K562 (cell line): Measurements from ENCODE around the gene TRIOBP. TPM values are rescaled to one million over a fixed set of nuclear protein-coding genes. Genes with fewer than 3 reads are reported as not detected.

Source experiments
- ATAC-seq: fragments of 200-7000 bp; cut with Tn5 transposase; 3 replicates; pipeline ENCODE4 v1.9.1; 2020; ENCODE audit warnings: moderate library complexity
- BruUV-seq: library from RNA; stranded (reverse); fragments of 400-500 nt; replicated peaks from 2 replicates; lab custom pipeline; 2021; lab: Mats Ljungman, UMichigan
- CTCF ChIA-PET: fragments of 300-600 bp; formaldehyde crosslinking; extraction: SDS; loops from one replicate; lab custom pipeline; 2021; ENCODE audit warnings: low intra/inter-chr PET ratio; lab: Yijun Ruan, JAX
- POLR2A ChIA-PET: fragments of 300-600, 350-650 bp; sonication (Branson Sonifier 250); formaldehyde crosslinking; extraction: SDS; loops from one replicate; lab custom pipeline; 2021; ENCODE audit warnings: antibody characterized with exemption, inconsistent platforms; lab: Yijun Ruan, JAX
- DNase-seq, 4 experiments: peaks; one replicate each; pipeline versions ENCODE4 v3.0.0 to v3.0.0-alpha.2; 2011 to 2018; ENCODE audit warnings: low spot score in 3 of 4, mixed read lengths in 3 of 4; ENCODE audit errors: extremely low read depth in 1 of 4
- FAIRE-seq: peaks from 2 replicates; lab custom pipeline; 2011; peaks lifted over from hg19 to GRCh38; lab: Jason Lieb, UNC
- H2AFZ ChIP-seq: 2 replicates; pipeline ENCODE4 v1.6.0; 2011; ENCODE audit warnings: low read depth, low read length, control low read depth, inconsistent platforms
- H3K27ac ChIP-seq: fragments of 200-600 bp; 3 replicates; pipeline ENCODE4 v1.8.0; 2011; ENCODE audit warnings: low read depth, mild to moderate bottlenecking, control low read depth, inconsistent platforms, low read length, moderate library complexity, mixed read lengths; ENCODE audit errors: extremely low read depth
- H3K27me3 ChIP-seq, 2 experiments: fragments of 300-600 bp in 1 of 2; 2 replicates in 1 of 2; 3 replicates in 1 of 2; pipeline versions ENCODE4 v1.6.0 to v1.8.0; 2011; ENCODE audit warnings: inconsistent platforms in 2 of 2, low read length in 2 of 2, mild to moderate bottlenecking in 1 of 2, mixed read lengths in 1 of 2, moderate library complexity in 1 of 2; ENCODE audit not compliant: control insufficient read depth in 2 of 2, insufficient read depth in 2 of 2
- H3K36me3 ChIP-seq: fragments of 300-600 bp; 3 replicates; pipeline ENCODE4 v1.8.0; 2011; ENCODE audit warnings: mild to moderate bottlenecking, low read length, inconsistent platforms; ENCODE audit not compliant: control insufficient read depth, insufficient read depth
- H3K4me1 ChIP-seq, 2 experiments: fragments of 200-600 bp in 1 of 2; replicated peaks in 1 of 2; 2 replicates in 1 of 2; 3 replicates in 1 of 2; pipeline versions ENCODE4 v1.5.1 to v1.8.0; 2011; ENCODE audit warnings: inconsistent platforms in 2 of 2, low read length in 2 of 2, mild to moderate bottlenecking in 1 of 2, mixed read lengths in 1 of 2, moderate library complexity in 1 of 2; ENCODE audit not compliant: control insufficient read depth in 2 of 2, insufficient read depth in 2 of 2
- H3K4me2 ChIP-seq: 2 replicates; pipeline ENCODE4 v1.6.1; 2011; ENCODE audit warnings: low read length, control low read depth, inconsistent platforms, mixed read lengths; ENCODE audit not compliant: insufficient read depth
- H3K4me3 ChIP-seq: fragments of 200-600 bp; sonication (generic), shearing (Covaris generic); 2 replicates; pipeline ENCODE4 v1.5.1; 2016; ENCODE audit warnings: control low read depth, inconsistent platforms
- H3K79me2 ChIP-seq: fragments of 200-600 bp; 3 replicates; pipeline ENCODE4 v1.8.0; 2011; ENCODE audit warnings: low read length, inconsistent platforms; ENCODE audit not compliant: control insufficient read depth, insufficient read depth
- H3K9ac ChIP-seq, 2 experiments: 2 replicates each; pipeline versions ENCODE4 v1.6.0 to v1.6.1; 2011; ENCODE audit warnings: low read depth in 2 of 2, low read length in 2 of 2, control low read depth in 1 of 2, inconsistent platforms in 1 of 2, mild to moderate bottlenecking in 1 of 2, mixed read lengths in 1 of 2; ENCODE audit not compliant: insufficient read depth in 1 of 2
- H3K9me1 ChIP-seq: one replicate; pipeline ENCODE4 v1.6.0; 2011; ENCODE audit warnings: inconsistent platforms, mild to moderate bottlenecking, low read length, moderate library complexity; ENCODE audit not compliant: control insufficient read depth, insufficient read depth
- H3K9me3 ChIP-seq: replicated peaks from 2 replicates; pipeline ENCODE4 v1.5.1; 2011; ENCODE audit warnings: low read depth, low read length, inconsistent platforms; ENCODE audit not compliant: control insufficient read depth, insufficient read depth
- H4K20me1 ChIP-seq: replicated peaks from 2 replicates; pipeline ENCODE4 v1.6.1; 2011; ENCODE audit warnings: low read length, inconsistent platforms, mixed read lengths; ENCODE audit not compliant: control insufficient read depth, insufficient read depth
- BACH1 ChIP-seq: fragments of 200-800 bp; sonication (Bioruptor generic); IDR thresholded peaks from 2 replicates; pipeline ENCODE4 v1.6.1; 2016; ENCODE audit warnings: missing genetic modification characterization, missing compliant biosample characterization
- BRD4 ChIP-seq: fragments of 200-600 bp; sonication (generic); IDR thresholded peaks from 2 replicates; pipeline ENCODE4 v1.6.1; 2017; ENCODE audit warnings: inconsistent platforms
- CEBPB ChIP-seq: fragments of 450-650 bp; IDR thresholded peaks from 2 replicates; pipeline ENCODE4 v1.6.1; 2016; ENCODE audit warnings: missing genetic modification characterization, missing compliant biosample characterization
- JUNB ChIP-seq: fragments of 450-650 bp; formaldehyde crosslinking; conservative IDR thresholded peaks from 2 replicates; pipeline ENCODE4 v1.4.0; 2020; ENCODE audit warnings: mild to moderate bottlenecking
- L3MBTL2 ChIP-seq: fragments of 450-650 bp; IDR thresholded peaks from 2 replicates; pipeline ENCODE4 v1.6.1; 2016; ENCODE audit warnings: mild to moderate bottlenecking, moderate library complexity
- MBD2 ChIP-seq: sonication (generic); IDR thresholded peaks from 2 replicates; pipeline ENCODE4 v1.6.1; 2016; ENCODE audit warnings: low read depth, borderline replicate concordance
- PHF20 ChIP-seq: fragments of 450-650 bp; IDR thresholded peaks from 2 replicates; pipeline ENCODE4 v1.6.1; 2018; ENCODE audit not compliant: partially characterized antibody
- PURB ChIP-seq: sonication (generic); formaldehyde crosslinking; IDR thresholded peaks from 2 replicates; pipeline ENCODE4 v1.9.0; 2021; ENCODE audit warnings: low read depth, mild to moderate bottlenecking, missing genetic modification reagents
- RFX5 ChIP-seq: IDR thresholded peaks from 2 replicates; pipeline ENCODE4 v1.6.1; 2011; ENCODE audit warnings: low read depth, mild to moderate bottlenecking, improper control_type of control experiment, low read length
- SIX5 ChIP-seq, 2 experiments: IDR thresholded peaks; 2 replicates each; pipeline ENCODE4 v1.6.1; 2011; ENCODE audit warnings: low read length in 2 of 2, borderline replicate concordance in 1 of 2, low read depth in 1 of 2, mild to moderate bottlenecking in 1 of 2, moderate library complexity in 1 of 2; ENCODE audit not compliant: insufficient read depth in 1 of 2
- SREBF2 ChIP-seq: sonication (generic); formaldehyde crosslinking; IDR thresholded peaks from 2 replicates; pipeline ENCODE4 v1.4.0; 2020; ENCODE audit warnings: mild to moderate bottlenecking, missing genetic modification reagents
- SRSF7 ChIP-seq: fragments of 200-400 bp; formaldehyde crosslinking; optimal IDR thresholded peaks from 2 replicates; pipeline ENCODE3; 2017; ENCODE audit warnings: mild to moderate bottlenecking, low read depth, low read length
- STAT5A ChIP-seq: IDR thresholded peaks from 2 replicates; pipeline ENCODE4 v1.6.1; 2012; ENCODE audit warnings: low read length, inconsistent platforms, borderline replicate concordance
- TARDBP ChIP-seq: fragments of 450-650 bp; IDR thresholded peaks from 2 replicates; pipeline ENCODE4 v1.6.1; 2016
- TCF3 ChIP-seq: sonication (generic); formaldehyde crosslinking; IDR thresholded peaks from 2 replicates; pipeline ENCODE4 v1.4.0; 2020; ENCODE audit warnings: mild to moderate bottlenecking, missing genetic modification reagents
- TRIM25 ChIP-seq: fragments of 450-650 bp; IDR thresholded peaks from 2 replicates; pipeline ENCODE4 v1.7.0; 2016; ENCODE audit warnings: borderline replicate concordance
- ZNF431 ChIP-seq: sonication (generic); formaldehyde crosslinking; IDR thresholded peaks from 2 replicates; pipeline ENCODE4 v1.8.0; 2022; ENCODE audit warnings: mild to moderate bottlenecking, missing genetic modification reagents
- ZNF764 ChIP-seq: fragments of 250-450 bp; sonication (Bioruptor Pico); IDR thresholded peaks from 2 replicates; pipeline ENCODE4 v1.4.0; 2020; ENCODE audit warnings: low read depth, mild to moderate bottlenecking, moderate library complexity
- WGBS: fragments of 100-300 bp; shearing (Covaris generic); methylation state at CpG from one replicate; pipeline ENCODE4 v1.1.6; 2016; ENCODE audit warnings: low coverage, mixed read lengths; ENCODE audit not compliant: insufficient coverage; ENCODE audit errors: missing lambda C conversion rate; 5-methylcytosine and 5-hydroxymethylcytosine counted together
- in situ Hi-C: fragments of 300-500 bp; cut with MboI; formaldehyde crosslinking; loops from 4 replicates; pipeline ENCODE4 v1.15.0; 2018; ENCODE audit warnings: inconsistent platforms, mixed read lengths
- intact Hi-C: fragments of 100-400 bp; cut with micrococcal nuclease; formaldehyde crosslinking; loops from 2 replicates; pipeline ENCODE4 v1.14.2; 2022
- polyA plus RNA-seq, 8 experiments: library from polyadenylated mRNA; depleted of rRNA in 4 of 8; stranded (reverse) in 5 of 8; unstranded in 3 of 8; fragments of >200 nt; fragmentation: Nextera tagmentation in 2 of 8; fragmentation: Illumina TruSeq in 1 of 8; extraction: Ambion mirVana in 2 of 8; extraction: Trizol in 1 of 8; gene quantifications; 2 replicates each; pipeline versions ENCODE4 v1.2.1 to v1.2.3, GENCODE V29; 2011 to 2014; ENCODE audit warnings: inconsistent platforms in 1 of 8, missing spikeins in 1 of 8
- total RNA-seq, 7 experiments: library from RNA; depleted of rRNA in 6 of 7; stranded (reverse); fragments of >200 nt in 6 of 7; fragmentation: Illumina TruSeq in 2 of 7; extraction: Trizol in 2 of 7; gene quantifications; 2 replicates each; pipeline versions ENCODE4 v1.2.1 to v1.2.3, GENCODE V29; 2011 to 2021; ENCODE audit warnings: low replicate concordance in 1 of 7
- TF ChIP-seq, protein P1 (sequence below): fragments of 250-450 bp; sonication (Bioruptor Pico); IDR thresholded peaks from 2 replicates; pipeline ENCODE4 v1.4.0; 2020

The TRIOBP gene
- total and polyA plus RNA-seq, 9 of the 15 experiments (the other 6 are each of a cell fraction or from before 2014, with no cell fraction given) = 0.24 to 13.8 (median 5.5) TPM

- Histone ChIP-seq H3K27me3 (no peaks in the 10 kb centered on the region), H3K27ac (peak overlapping the region; percentile 55; the same call in 2 of the 3 replicates), H4K20me1 (no peaks in the 10 kb centered on the region), H3K4me3 (no peak overlapping the region), H3K4me1 (peaks cover 9 to 17% of the 10 kb centered on the region in 2 experiments; a peak in 3 of 5 replicates), H3K9ac (peak overlapping the region in 1 of 2 experiments; percentile 41; a peak in 1 of 4 replicates), H3K9me1 (no peaks in the 10 kb centered on the region), H3K4me2 (no peak overlapping the region), H2AFZ (peak overlapping the region; percentile 94), H3K9me3 (no peaks in the 10 kb centered on the region), H3K36me3 (no peaks in the 10 kb centered on the region), H3K79me2 (no peaks in the 10 kb centered on the region)
- FAIRE-seq (peak; percentile 37), DNase-seq (peak; percentile 27 to 48 (median 36)), ATAC-seq (peak; percentile 82)
- intact Hi-C loops = no loop called here
- CTCF ChIA-PET = no interaction called here
- 70% methylated on average over 13 of the region's 13 CpGs for WGBS
- in situ Hi-C loops = no loop called here
- BruUV-seq = no TSS peak
- POLR2A ChIA-PET = interaction anchor here (0.6 kb wide), 1 partner anchor 93 kb away, joined by 4 read pairs; no protein-coding TSS in a partner anchor
- TF ChIP-seq SIX5 (IDR thresholded peaks at IDR 0.05; ENCODE audit: borderline replicate concordance in 1 of 2, insufficient read depth in 1 of 2, low read depth in 1 of 2, low read length in 2 of 2) = no peak
- TF ChIP-seq CEBPB (tag) = peak; percentile 30; the same call in 1 of the 2 replicates
- no peak for TF ChIP-seq JUNB (CRISPR knock-in tag)
- TF ChIP-seq ZNF431 (CRISPR knock-in tag) = no peak
- TF ChIP-seq PHF20 = peak; percentile 76
- no peak for TF ChIP-seq SRSF7
- TF ChIP-seq, protein P1, sequence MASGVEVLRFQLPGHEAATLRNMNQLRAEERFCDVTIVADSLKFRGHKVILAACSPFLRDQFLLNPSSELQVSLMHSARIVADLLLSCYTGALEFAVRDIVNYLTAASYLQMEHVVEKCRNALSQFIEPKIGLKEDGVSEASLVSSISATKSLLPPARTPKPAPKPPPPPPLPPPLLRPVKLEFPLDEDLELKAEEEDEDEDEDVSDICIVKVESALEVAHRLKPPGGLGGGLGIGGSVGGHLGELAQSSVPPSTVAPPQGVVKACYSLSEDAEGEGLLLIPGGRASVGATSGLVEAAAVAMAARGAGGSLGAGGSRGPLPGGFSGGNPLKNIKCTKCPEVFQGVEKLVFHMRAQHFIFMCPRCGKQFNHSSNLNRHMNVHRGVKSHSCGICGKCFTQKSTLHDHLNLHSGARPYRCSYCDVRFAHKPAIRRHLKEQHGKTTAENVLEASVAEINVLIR (CRISPR knock-in tag) = no peak
- no peak for TF ChIP-seq MBD2
- no peak for TF ChIP-seq RFX5
- TF ChIP-seq STAT5A = no peak
- TF ChIP-seq TRIM25 = no peak
- TF ChIP-seq TCF3 = no peak
- no peak for TF ChIP-seq PURB
- 0 out of 2 replicates have a peak, but pooled peaks have one; percentile 52 for TF ChIP-seq L3MBTL2
- TF ChIP-seq TARDBP = no peak
- TF ChIP-seq BRD4 = no peak
- no peak for TF ChIP-seq ZNF764 (CRISPR knock-in tag)
- no peak for TF ChIP-seq BACH1
- TF ChIP-seq SREBF2 = no peak
Observed at GRCh38 chr22:37731804-37732471, 35.1 kb downstream of the TRIOBP start.
